Mesenchymal stem cell (in vitro differentiated cells and primary cell): ENCODE measurements around the gene SLC24A3. TPM values are rescaled to one million over a fixed set of nuclear protein-coding genes. Genes with fewer than 3 reads are reported as not detected.

Experiments used
- DNase-seq: peaks from one replicate; pipeline ENCODE4 v3.0.0-alpha.2; 2013
- H2AFZ ChIP-seq: one replicate; pipeline ENCODE4 v1.6.1; 2013; ENCODE audit warnings: low read depth, mild to moderate bottlenecking, control low read depth, inconsistent platforms, low read length, moderate library complexity
- H2AK5ac ChIP-seq: 2 replicates; pipeline ENCODE4 v1.6.1; 2013; ENCODE audit warnings: low read length, moderate library complexity, mild to moderate bottlenecking, inconsistent platforms; ENCODE audit not compliant: severe bottlenecking
- H2BK120ac ChIP-seq: one replicate; pipeline ENCODE4 v1.6.1; 2013; ENCODE audit warnings: low read depth, mild to moderate bottlenecking, inconsistent platforms, low read length, moderate library complexity
- H2BK12ac ChIP-seq, 2 experiments: one replicate each; pipeline ENCODE4 v1.6.1; 2013; ENCODE audit warnings: inconsistent platforms in 2 of 2, low read length in 2 of 2, mild to moderate bottlenecking in 2 of 2, moderate library complexity in 2 of 2, control low read depth in 1 of 2
- H2BK15ac ChIP-seq: one replicate; pipeline ENCODE4 v1.6.1; 2013; ENCODE audit warnings: mild to moderate bottlenecking, low read depth, inconsistent platforms; ENCODE audit not compliant: poor library complexity, severe bottlenecking
- H2BK5ac ChIP-seq: 2 replicates; pipeline ENCODE4 v1.6.1; 2013; ENCODE audit warnings: low read depth, mild to moderate bottlenecking, low read length, control low read depth, inconsistent platforms; ENCODE audit not compliant: poor library complexity, severe bottlenecking
- H3K14ac ChIP-seq, 2 experiments: one replicate each; pipeline ENCODE4 v1.6.1; 2013; ENCODE audit warnings: inconsistent platforms in 2 of 2, low read length in 2 of 2, control low read depth in 1 of 2, mild to moderate bottlenecking in 1 of 2, moderate library complexity in 1 of 2
- H3K18ac ChIP-seq, 2 experiments: one replicate each; pipeline ENCODE4 v1.6.1; 2013; ENCODE audit warnings: inconsistent platforms in 2 of 2, low read length in 2 of 2, control low read depth in 1 of 2, low read depth in 1 of 2, mild to moderate bottlenecking in 1 of 2
- H3K23ac ChIP-seq, 2 experiments: one replicate each; pipeline ENCODE4 v1.6.1; 2013; ENCODE audit warnings: inconsistent platforms in 2 of 2, low read length in 2 of 2, mild to moderate bottlenecking in 2 of 2, moderate library complexity in 2 of 2, control low read depth in 1 of 2
- H3K27ac ChIP-seq: 2 replicates; pipeline ENCODE4 v1.5.1; 2013; ENCODE audit warnings: mild to moderate bottlenecking, moderate library complexity, low read length, control low read depth, inconsistent platforms; ENCODE audit not compliant: poor library complexity, severe bottlenecking
- H3K27me3 ChIP-seq, 2 experiments: 2 replicates each; pipeline versions ENCODE4 v1.6.1 to v1.7.0; 2013; ENCODE audit warnings: low read length in 2 of 2, mild to moderate bottlenecking in 2 of 2, moderate library complexity in 2 of 2, control low read depth in 1 of 2, inconsistent platforms in 1 of 2; ENCODE audit not compliant: control insufficient read depth in 1 of 2, insufficient read depth in 1 of 2
- H3K36me3 ChIP-seq, 2 experiments: 2 replicates each; pipeline versions ENCODE4 v1.6.1 to v1.7.0; 2013; ENCODE audit warnings: low read length in 2 of 2, control low read depth in 1 of 2, inconsistent platforms in 1 of 2, low read depth in 1 of 2, mild to moderate bottlenecking in 1 of 2; ENCODE audit not compliant: insufficient read depth in 2 of 2, control insufficient read depth in 1 of 2
- H3K4ac ChIP-seq, 2 experiments: one replicate each; pipeline ENCODE4 v1.6.1; 2013; ENCODE audit warnings: inconsistent platforms in 2 of 2, low read length in 2 of 2, mild to moderate bottlenecking in 2 of 2, moderate library complexity in 2 of 2, control low read depth in 1 of 2, low read depth in 1 of 2
- H3K4me1 ChIP-seq: 2 replicates; pipeline ENCODE4 v1.6.1; 2013; ENCODE audit warnings: low read depth, low read length, control low read depth; ENCODE audit not compliant: control insufficient read depth, insufficient read depth
- H3K4me2 ChIP-seq: 2 replicates; pipeline ENCODE4 v1.6.1; 2013; ENCODE audit warnings: low read length, mild to moderate bottlenecking, inconsistent platforms; ENCODE audit not compliant: poor library complexity, severe bottlenecking
- H3K4me3 ChIP-seq, 2 experiments: 2 replicates each; pipeline versions ENCODE4 v1.5.1 to v1.7.0; 2013; ENCODE audit warnings: low read length in 2 of 2, mild to moderate bottlenecking in 2 of 2, control low read depth in 1 of 2, low read depth in 1 of 2; ENCODE audit not compliant: insufficient read depth in 1 of 2
- H3K79me1 ChIP-seq: replicated peaks from 2 replicates; pipeline ENCODE4 v1.6.1; 2013; ENCODE audit warnings: mild to moderate bottlenecking, control low read depth, low read length, inconsistent platforms; ENCODE audit not compliant: poor library complexity, severe bottlenecking
- H3K9ac ChIP-seq: 2 replicates; pipeline ENCODE4 v1.7.0; 2013; ENCODE audit warnings: mild to moderate bottlenecking, low read length, moderate library complexity
- H3K9me3 ChIP-seq: 2 replicates; pipeline ENCODE4 v1.7.0; 2013; ENCODE audit warnings: mild to moderate bottlenecking, low read length; ENCODE audit not compliant: control insufficient read depth
- H4K8ac ChIP-seq: one replicate; pipeline ENCODE4 v1.6.1; 2013; ENCODE audit warnings: inconsistent platforms, mild to moderate bottlenecking, low read length, moderate library complexity
- H4K91ac ChIP-seq: one replicate; pipeline ENCODE4 v1.6.1; 2013; ENCODE audit warnings: mild to moderate bottlenecking, low read length, inconsistent platforms
- WGBS: methylation state at CpG from one replicate; pipeline ENCODE4 v1.1.7; 2013; ENCODE audit warnings: mixed read lengths; 5-methylcytosine and 5-hydroxymethylcytosine counted together
- polyA plus RNA-seq, 2 experiments: library from polyadenylated mRNA; stranded (reverse); fragments of 200-250 nt; gene quantifications; one replicate each; pipeline ENCODE4 v1.2.3, GENCODE V29; 2013

The SLC24A3 gene
- polyA plus RNA-seq (2013, experiment 1 of 2): 0.08 TPM
- polyA plus RNA-seq (2013, experiment 2 of 2): 0.14 TPM

DNA sequence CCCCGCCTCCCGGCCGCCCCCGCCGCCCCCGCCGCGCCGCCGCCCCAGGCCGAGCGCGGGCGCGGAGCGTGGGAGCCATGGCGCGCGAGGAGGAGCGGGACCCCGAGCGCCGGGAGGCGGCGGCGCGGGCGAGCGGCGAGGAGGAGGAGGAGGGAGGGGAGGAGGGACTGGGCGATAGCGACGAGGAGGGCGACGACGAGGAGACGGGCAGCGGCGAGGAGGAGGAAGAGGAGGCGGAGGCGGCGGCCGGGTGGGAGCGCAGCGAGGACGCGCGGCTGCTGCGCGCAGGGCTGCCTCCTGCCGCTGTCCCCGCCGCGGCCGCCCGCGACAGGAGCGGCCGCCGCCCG lies at the start of gene SLC24A3:
SLC24A3 (plus strand) TSS at position 174 of the 347 bp plus-strand sequence.
- Histone ChIP-seq H3K27ac (no peak within 1 kb of the TSS), H3K9ac (no peak within 1 kb of the TSS), H2BK12ac (no peak within 1 kb of the TSS), H3K36me3 (no peaks in the 10 kb centered on the region), H3K14ac (no peak within 1 kb of the TSS), H3K18ac (no peak within 1 kb of the TSS), H4K91ac (no peak within 1 kb of the TSS), H3K79me1 (no peaks in the 10 kb centered on the region), H3K9me3 (no peaks in the 10 kb centered on the region), H3K4me2 (peak within 1 kb of the TSS; percentile 75), H3K4me1 (peaks cover 11% of the 10 kb centered on the region), H3K4me3 (peak within 1 kb of the TSS; percentile 53 to 62), H3K4ac (no peak within 1 kb of the TSS), H2BK15ac (no peak within 1 kb of the TSS), H4K8ac (no peak within 1 kb of the TSS), H3K23ac (no peak within 1 kb of the TSS), H2AFZ (no peak within 1 kb of the TSS), H2AK5ac (no peak within 1 kb of the TSS), H3K27me3 (peaks cover 56 to 61% of the 10 kb centered on the region in 2 experiments), H2BK120ac (no peak within 1 kb of the TSS), H2BK5ac (no peak within 1 kb of the TSS)
- no peak for DNase-seq
- WGBS: no CpG with 5 or more reads among the region's 61 CpGs

DNA sequence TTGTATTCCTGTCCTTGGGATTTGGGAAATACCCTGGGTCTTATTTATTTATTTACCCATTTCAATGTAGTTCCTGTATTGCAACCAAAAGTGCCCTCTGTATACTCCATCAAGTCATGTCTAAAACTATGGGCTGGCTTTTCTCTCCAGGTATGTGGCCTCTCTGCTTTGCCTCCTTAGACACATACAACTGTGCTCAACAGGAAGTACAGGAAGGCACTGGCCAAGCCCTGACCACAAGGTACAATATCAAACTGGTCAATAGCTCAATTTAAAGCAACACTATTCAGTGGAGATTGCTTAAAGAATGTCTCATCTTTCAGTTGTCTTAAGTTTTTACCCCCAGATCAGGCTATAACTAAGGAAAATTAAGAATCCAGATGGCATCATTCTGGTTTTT lies 42.3 kb upstream of the SLC24A3 start:
- no peak overlapping the region for H3K9ac ChIP-seq
- DNase-seq: no peak

DNA sequence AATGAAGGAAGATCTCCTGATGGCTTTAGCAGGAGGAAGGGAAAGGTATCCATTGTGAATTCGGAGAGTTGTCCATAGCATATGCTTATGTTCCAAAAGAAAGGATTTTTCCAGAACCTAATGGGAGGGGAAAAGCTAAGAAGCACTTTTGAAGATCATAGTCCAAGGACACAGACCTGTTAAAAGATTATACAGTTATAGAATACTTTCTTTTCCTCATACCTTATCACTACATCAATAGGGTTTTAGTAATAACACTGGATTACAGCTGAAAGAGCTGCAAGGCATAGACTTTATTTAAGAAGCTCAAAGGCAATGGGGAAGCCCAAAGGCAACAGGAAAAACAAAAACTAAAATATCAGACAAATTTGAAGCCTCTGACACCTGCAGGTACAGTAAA lies 39.8 kb upstream of the SLC24A3 start:
- Histone ChIP-seq H2AFZ (no peak overlapping the region), H3K18ac (no peak overlapping the region), H3K27ac (no peak overlapping the region), H3K27me3 (no peaks in the 10 kb centered on the region), H3K4me2 (no peak overlapping the region), H3K23ac (no peak overlapping the region), H2BK120ac (no peak overlapping the region), H2AK5ac (no peak overlapping the region), H2BK15ac (no peak overlapping the region), H3K4ac (no peak overlapping the region), H3K9ac (no peak overlapping the region), H3K36me3 (no peaks in the 10 kb centered on the region), H3K9me3 (peaks cover 3% of the 10 kb centered on the region), H4K8ac (no peak overlapping the region), H3K14ac (no peak overlapping the region), H3K4me3 (no peak overlapping the region), H2BK5ac (no peak overlapping the region), H2BK12ac (no peak overlapping the region), H3K4me1 (no peaks in the 10 kb centered on the region), H3K79me1 (no peaks in the 10 kb centered on the region), H4K91ac (no peak overlapping the region)
- DNase-seq: no peak
- WGBS: 57% methylated on average over 1 of the region's 1 CpG

More for the DNA sequence above, 42.3 kb upstream of the SLC24A3 start:
- H2AK5ac ChIP-seq: no peak overlapping the region
- no peak overlapping the region for H2BK120ac ChIP-seq
- no peak overlapping the region for H3K4me2 ChIP-seq
- H3K4me3 ChIP-seq: no peak overlapping the region
- no peak overlapping the region for H3K23ac ChIP-seq
- no peaks in the 10 kb centered on the region for H3K27me3 ChIP-seq
- H2BK5ac ChIP-seq: no peak overlapping the region
- no peak overlapping the region for H4K91ac ChIP-seq
- no peak overlapping the region for H2AFZ ChIP-seq
- H3K4me1 ChIP-seq: no peaks in the 10 kb centered on the region
- H3K14ac ChIP-seq: no peak overlapping the region
- no peak overlapping the region for H2BK15ac ChIP-seq
- no peaks in the 10 kb centered on the region for H3K9me3 ChIP-seq
- H3K79me1 ChIP-seq: no peaks in the 10 kb centered on the region
- no peak overlapping the region for H3K18ac ChIP-seq
- no peaks in the 10 kb centered on the region for H3K36me3 ChIP-seq
- H4K8ac ChIP-seq: no peak overlapping the region
- H3K27ac ChIP-seq: no peak overlapping the region
- no peak overlapping the region for H2BK12ac ChIP-seq
- H3K4ac ChIP-seq: no peak overlapping the region

DNA sequence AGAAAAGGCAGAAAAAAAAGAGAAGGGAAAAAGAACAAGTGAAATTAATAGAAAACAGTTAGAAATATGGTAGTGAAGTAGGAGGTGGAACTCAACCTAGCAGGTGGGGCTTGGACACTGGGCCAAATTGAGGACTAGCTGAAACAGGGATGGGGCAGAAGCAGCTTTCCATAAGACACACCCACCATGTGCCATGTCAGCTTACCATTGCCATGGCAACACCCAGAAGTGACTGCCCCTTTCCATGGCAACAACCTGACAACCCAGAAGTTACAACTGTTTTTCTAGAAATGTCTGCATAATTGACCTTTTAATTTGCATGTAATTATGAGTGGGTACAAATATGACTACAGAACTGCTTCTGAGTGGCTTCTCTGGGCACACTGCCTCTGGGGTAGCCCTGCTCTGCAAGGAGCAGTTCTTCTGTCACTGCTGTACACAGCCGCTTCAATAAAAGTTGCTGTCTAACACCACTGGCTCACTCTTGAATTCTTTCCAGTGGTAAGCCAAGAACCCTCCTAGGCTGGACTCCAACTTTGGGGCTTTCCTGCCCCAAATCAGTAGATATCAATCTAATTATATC lies 35.9 kb upstream of the SLC24A3 start:
- no peak overlapping the region for H3K9ac ChIP-seq
- H3K4ac ChIP-seq: no peak overlapping the region
- no peak overlapping the region for H4K91ac ChIP-seq
- WGBS: 100% methylated on average over 1 of the region's 1 CpG
- H2BK12ac ChIP-seq: no peak overlapping the region
- no peak overlapping the region for H2AK5ac ChIP-seq
- no peak overlapping the region for H2AFZ ChIP-seq
- H3K79me1 ChIP-seq: no peaks in the 10 kb centered on the region
- DNase-seq: no peak
- no peaks in the 10 kb centered on the region for H3K4me1 ChIP-seq
- H3K4me2 ChIP-seq: no peak overlapping the region
- no peak overlapping the region for H2BK5ac ChIP-seq
- H3K18ac ChIP-seq: no peak overlapping the region
- no peak overlapping the region for H3K23ac ChIP-seq
- no peak overlapping the region for H4K8ac ChIP-seq
- H3K14ac ChIP-seq: no peak overlapping the region
- no peak overlapping the region for H3K4me3 ChIP-seq
- H3K27me3 ChIP-seq: no peaks in the 10 kb centered on the region
- H3K9me3 ChIP-seq: peaks cover 3% of the 10 kb centered on the region
- no peak overlapping the region for H3K27ac ChIP-seq
- no peak overlapping the region for H2BK15ac ChIP-seq
- no peaks in the 10 kb centered on the region for H3K36me3 ChIP-seq
- H2BK120ac ChIP-seq: no peak overlapping the region
